HCT116 (cell line): ENCODE data around the gene PHF21A. TPM values are rescaled to one million over a fixed set of nuclear protein-coding genes. Genes with fewer than 3 reads are reported as not detected.

Source experiments
- ATAC-seq: fragments of 200-7000 bp; cut with Tn5 transposase; 2 replicates; pipeline ENCODE4 v1.9.1; 2020; ENCODE audit warnings: mild to moderate bottlenecking, moderate library complexity
- BruUV-seq: library from RNA; stranded (reverse); fragments of 400-500 nt; replicated peaks from 2 replicates; lab custom pipeline; 2021; lab: Mats Ljungman, UMichigan
- CTCF ChIA-PET: fragments of 300-600 bp; sonication (Branson Sonifier 250); formaldehyde crosslinking; loops from one replicate; lab custom pipeline; 2021; ENCODE audit warnings: antibody characterized with exemption; lab: Charles Lee
- POLR2A ChIA-PET: fragments of 300-600, 350-600 bp; sonication (Branson Sonifier 250); formaldehyde crosslinking; loops from one replicate; lab custom pipeline; 2021; ENCODE audit warnings: antibody characterized with exemption; lab: Charles Lee
- RAD21 ChIA-PET, 2 experiments: fragments of 300-600 bp; sonication (Branson Sonifier 250); formaldehyde crosslinking; loops; one replicate each; lab custom pipeline; 2023; ENCODE audit warnings: low total read pairs in 2 of 2; ENCODE audit not compliant: uncharacterized antibody in 2 of 2, unreplicated experiment in 2 of 2, low non-redundant PET in 1 of 2; lab: Charles Lee
- DNase-seq: peaks from one replicate; pipeline ENCODE4 v3.0.0-alpha.2; 2010; ENCODE audit warnings: low read depth, low spot score
- H2AFZ ChIP-seq: fragments of 200-600 bp; shearing (Covaris generic), sonication (generic); 2 replicates; pipeline ENCODE4 v1.6.1; 2017; ENCODE audit warnings: low read depth, mixed run types, mixed read lengths, antibody characterized with exemption, low read length; ENCODE audit not compliant: poor library complexity, severe bottlenecking
- H3K27ac ChIP-seq: 2 replicates; pipeline ENCODE4 v1.5.1; 2012; ENCODE audit warnings: low read depth, low read length
- H3K27me3 ChIP-seq: fragments of 200-600 bp; sonication (generic); 2 replicates; pipeline ENCODE4 v1.6.1; 2016; ENCODE audit warnings: mixed run types, low read length, mixed read lengths; ENCODE audit not compliant: insufficient read depth
- H3K36me3 ChIP-seq, 2 experiments: fragments of 200-500 bp in 1 of 2; fragments of 200-600 bp in 1 of 2; sonication (Bioruptor generic) in 1 of 2; sonication (generic) in 1 of 2; 2 replicates each; pipeline versions ENCODE4 v1.5.1 to v1.6.1; 2014 to 2016; ENCODE audit warnings: low read length in 2 of 2, inconsistent platforms in 1 of 2, mixed read lengths in 1 of 2, mixed run types in 1 of 2; ENCODE audit not compliant: insufficient read depth in 2 of 2, control insufficient read depth in 1 of 2
- H3K4me1 ChIP-seq, 2 experiments: fragments of 200-600 bp in 1 of 2; sonication (generic) in 1 of 2; 2 replicates each; pipeline versions ENCODE4 v1.5.1 to v1.6.1; 2012 to 2017; ENCODE audit warnings: low read length in 2 of 2, inconsistent platforms in 1 of 2, mild to moderate bottlenecking in 1 of 2, mixed read lengths in 1 of 2, mixed run types in 1 of 2, moderate library complexity in 1 of 2; ENCODE audit not compliant: insufficient read depth in 2 of 2, control insufficient read depth in 1 of 2
- H3K4me2 ChIP-seq: fragments of 200-600 bp; sonication (generic); 2 replicates; pipeline ENCODE4 v1.6.1; 2017; ENCODE audit warnings: mixed run types, low read length, mixed read lengths
- H3K4me3 ChIP-seq, 2 experiments: fragments of 200-600 bp in 1 of 2; sonication (generic) in 1 of 2; replicated peaks in 1 of 2; 2 replicates each; pipeline ENCODE4 v1.5.1; 2011 to 2016; ENCODE audit warnings: low read length in 2 of 2, control low read depth in 1 of 2, low read depth in 1 of 2, mild to moderate bottlenecking in 1 of 2, mixed read lengths in 1 of 2, mixed run types in 1 of 2
- H3K79me2 ChIP-seq: fragments of 200-600 bp; sonication (generic); 2 replicates; pipeline ENCODE4 v1.6.1; 2017; ENCODE audit warnings: mild to moderate bottlenecking, mixed run types, low read length, moderate library complexity, mixed read lengths; ENCODE audit not compliant: insufficient read depth
- H3K9ac ChIP-seq: fragments of 200-600 bp; sonication (generic); 2 replicates; pipeline ENCODE4 v1.6.1; 2016; ENCODE audit warnings: low read length, mixed read lengths
- H3K9me2 ChIP-seq: fragments of 200-600 bp; sonication (generic), shearing (Covaris generic); 2 replicates; pipeline ENCODE4 v1.6.1; 2017; ENCODE audit warnings: mixed run types, mild to moderate bottlenecking, moderate library complexity; ENCODE audit not compliant: insufficient read depth
- H3K9me3 ChIP-seq, 2 experiments: fragments of 200-500 bp in 1 of 2; fragments of 200-600 bp in 1 of 2; sonication (Bioruptor generic) in 1 of 2; sonication (generic) in 1 of 2; 2 replicates each; pipeline ENCODE4 v1.6.1; 2014 to 2017; ENCODE audit warnings: low read length in 2 of 2, mixed read lengths in 2 of 2, inconsistent platforms in 1 of 2, low read depth in 1 of 2, mild to moderate bottlenecking in 1 of 2, mixed run types in 1 of 2, moderate library complexity in 1 of 2; ENCODE audit not compliant: control insufficient read depth in 1 of 2, insufficient read depth in 1 of 2
- H4K20me1 ChIP-seq: fragments of 200-600 bp; sonication (generic), shearing (Covaris generic); 2 replicates; pipeline ENCODE4 v1.6.1; 2017; ENCODE audit warnings: mixed run types, mild to moderate bottlenecking, moderate library complexity; ENCODE audit not compliant: insufficient read depth
- ATF3 ChIP-seq: IDR thresholded peaks from 2 replicates; pipeline ENCODE4 v1.6.1; 2012
- CBX3 ChIP-seq: IDR thresholded peaks from 2 replicates; pipeline ENCODE4 v1.6.1; 2012; ENCODE audit warnings: low read depth
- CTCF ChIP-seq, 3 experiments: fragments of 200-600 bp in 1 of 3; sonication (generic) in 1 of 3; IDR thresholded peaks in 2 of 3; conservative IDR thresholded peaks in 1 of 3; 2 replicates each; pipeline ENCODE4 v1.5.1; 2012 to 2017; ENCODE audit warnings: low read depth in 2 of 3, low read length in 2 of 3, antibody characterized with exemption in 1 of 3, borderline replicate concordance in 1 of 3, control low read depth in 1 of 3, mild to moderate bottlenecking in 1 of 3, mixed read lengths in 1 of 3, mixed run types in 1 of 3, moderate library complexity in 1 of 3; ENCODE audit not compliant: insufficient read depth in 1 of 3
- EGR1 ChIP-seq: IDR thresholded peaks from 2 replicates; pipeline ENCODE4 v1.6.1; 2012; ENCODE audit warnings: low read depth
- ELF1 ChIP-seq: IDR thresholded peaks from 2 replicates; pipeline ENCODE4 v1.6.1; 2012; ENCODE audit warnings: low read depth, borderline replicate concordance
- EZH2phosphoT487 ChIP-seq: fragments of 200-600 bp; IDR thresholded peaks from 2 replicates; pipeline ENCODE4 v1.6.1; 2018; ENCODE audit warnings: antibody characterized with exemption, borderline replicate concordance
- RAD21 ChIP-seq: IDR thresholded peaks from 2 replicates; pipeline ENCODE4 v1.6.1; 2012; ENCODE audit warnings: low read depth, mild to moderate bottlenecking
- REST ChIP-seq: IDR thresholded peaks from 2 replicates; pipeline ENCODE4 v1.6.1; 2012; ENCODE audit warnings: low read depth
- SP1 ChIP-seq: IDR thresholded peaks from 2 replicates; pipeline ENCODE4 v1.6.1; 2012; ENCODE audit warnings: low read depth
- SRF ChIP-seq: IDR thresholded peaks from 2 replicates; pipeline ENCODE4 v1.6.1; 2012; ENCODE audit warnings: low read depth
- YY1 ChIP-seq: IDR thresholded peaks from 2 replicates; pipeline ENCODE4 v1.6.1; 2011; ENCODE audit warnings: low read length, low read depth, moderate library complexity, mild to moderate bottlenecking; ENCODE audit not compliant: insufficient replicate concordance; ENCODE audit errors: extremely low read depth
- ZNF274 ChIP-seq: fragments of 200-500 bp; sonication (Bioruptor generic); IDR thresholded peaks from 2 replicates; pipeline ENCODE4 v1.6.1; 2014; ENCODE audit warnings: mild to moderate bottlenecking, low read depth, low read length, inconsistent platforms
- intact Hi-C: fragments of 100-400 bp; cut with micrococcal nuclease; formaldehyde crosslinking; loops from 2 replicates; pipeline ENCODE4 v1.10.0; 2022
- total RNA-seq: library from RNA; stranded (reverse); gene quantifications from one replicate; pipeline ENCODE4 v1.2.1, GENCODE V29; 2021; ENCODE audit not compliant: unreplicated experiment

The PHF21A gene
- total RNA-seq, 1 experiment from 2014 or later, result 27.0 TPM

GRCh38 chr11:45889555-45889954 lies 231.7 kb downstream of the PHF21A start:
- intact Hi-C loops, result no loop called here
- Histone ChIP-seq H3K27me3 (no peaks in the 10 kb centered on the region), H3K9me3 (no peaks in the 10 kb centered on the region), H2AFZ (no peak overlapping the region), H3K79me2 (no peaks in the 10 kb centered on the region), H3K9me2 (no peaks in the 10 kb centered on the region), H3K4me2 (no peak overlapping the region), H3K36me3 (no peaks in the 10 kb centered on the region), H3K4me1 (peaks cover 0 to 8% of the 10 kb centered on the region in 2 experiments; a peak in 1 of 4 replicates), H4K20me1 (no peaks in the 10 kb centered on the region), H3K4me3 (no peak overlapping the region), H3K9ac (no peak overlapping the region), H3K27ac (no peak overlapping the region)
- ChIA-PET RAD21 (no interaction called here), POLR2A (no interaction called here), CTCF (no interaction called here)
- no TSS peak for BruUV-seq
- TF ChIP-seq SP1 (no peak), EGR1 (no peak), REST (no peak)
- ATAC-seq (no peak), DNase-seq (no peak)

GRCh38 chr11:45887587-45887986 lies 233.7 kb downstream of the PHF21A start:
- ChIA-PET RAD21 (no interaction called here), CTCF (no interaction called here)
- TF ChIP-seq YY1, result no peak
- TF ChIP-seq CTCF (IDR thresholded peaks at IDR 0.05 in 2 of 3, conservative IDR thresholded peaks at IDR 0.05 in 1 of 3; ENCODE audit: borderline replicate concordance in 1 of 3, insufficient read depth in 1 of 3, low read depth in 2 of 3, low read length in 2 of 3), result no peak
- no peak for TF ChIP-seq CBX3
- no peak for TF ChIP-seq RAD21
- TF ChIP-seq ATF3, result no peak
- no peak for TF ChIP-seq EZH2phosphoT487
- TF ChIP-seq ZNF274, result no peak
- TF ChIP-seq SRF, result no peak
- TF ChIP-seq ELF1, result no peak

More at GRCh38 chr11:45887587-45887986, 233.7 kb downstream of the PHF21A start:
- DNase-seq (no peak), ATAC-seq (no peak)
- Histone ChIP-seq H3K9ac (no peak overlapping the region), H3K4me2 (no peak overlapping the region), H3K27ac (no peak overlapping the region), H3K9me3 (no peaks in the 10 kb centered on the region), H2AFZ (no peak overlapping the region), H3K79me2 (no peaks in the 10 kb centered on the region), H3K27me3 (no peaks in the 10 kb centered on the region), H3K9me2 (no peaks in the 10 kb centered on the region), H3K36me3 (no peaks in the 10 kb centered on the region), H3K4me3 (no peak overlapping the region), H4K20me1 (no peaks in the 10 kb centered on the region), H3K4me1 (peaks cover 0 to 8% of the 10 kb centered on the region in 2 experiments; a peak in 1 of 4 replicates)
- intact Hi-C loops, result no loop called here
- POLR2A ChIA-PET, result no interaction called here
- BruUV-seq, result no TSS peak
